Measurements from ENCODE around the gene RPL13A. TPM values are rescaled to one million over a fixed set of nuclear protein-coding genes. Genes with fewer than 3 reads are reported as not detected.

Gene RPL13A
- polyA plus RNA-seq, 1 experiment: 2,322 TPM

GRCh38 chr19:49514151-49514550 is 26.7 kb downstream of the RPL13A start:
- DNase-seq (ENCODE audit: low read depth): no peak
- H3K36me3 ChIP-seq (ENCODE audit: control insufficient read depth, insufficient read depth, low read length): no peaks in the 10 kb centered on the region
- ChIA-PET CTCF (interaction anchor here (1.3 to 2.8 kb wide), 4 partner anchors 14 to 56 kb away, joined by 4 to 11 read pairs (median 4); partner anchors contain the start of gene RCN3), POLR2A (no interaction called here)
- TF ChIP-seq CTCF (IDR thresholded peaks at IDR 0.05; ENCODE audit: insufficient read depth, low read depth, low read length): no peak
- no peak overlapping the region for H3K4me3 ChIP-seq (ENCODE audit: low read depth, low read length)
- no peaks in the 10 kb centered on the region for H3K27me3 ChIP-seq (ENCODE audit: control insufficient read depth, insufficient read depth, low read length)

GRCh38 chr19:49515767-49516166 is 28.4 kb downstream of the RPL13A start:
- H3K4me3 ChIP-seq (ENCODE audit: low read depth, low read length): no peak overlapping the region
- no peak for TF ChIP-seq CTCF (IDR thresholded peaks at IDR 0.05; ENCODE audit: insufficient read depth, low read depth, low read length)
- POLR2A ChIA-PET: interaction anchor here (0.6 kb wide), 1 partner anchor 218 kb away, joined by 4 read pairs; no protein-coding TSS in a partner anchor
- CTCF ChIA-PET: interaction anchor here (1.9 to 2.8 kb wide), 3 partner anchors 10 to 55 kb away, joined by 4 to 11 read pairs (median 8); no protein-coding TSS in a partner anchor
- no peaks in the 10 kb centered on the region for H3K36me3 ChIP-seq (ENCODE audit: control insufficient read depth, insufficient read depth, low read length)
- DNase-seq (ENCODE audit: low read depth): no peak
- H3K27me3 ChIP-seq (ENCODE audit: control insufficient read depth, insufficient read depth, low read length): no peaks in the 10 kb centered on the region

- Histone ChIP-seq H3K4me3 (ENCODE audit: low read depth, low read length) (no peak overlapping the region), H3K27me3 (ENCODE audit: control insufficient read depth, insufficient read depth, low read length) (no peaks in the 10 kb centered on the region), H3K36me3 (ENCODE audit: control insufficient read depth, insufficient read depth, low read length) (0 out of 2 replicates have a peak, but pooled peaks cover 1% of the 10 kb centered on the region)
- no peak for TF ChIP-seq CTCF (IDR thresholded peaks at IDR 0.05; ENCODE audit: insufficient read depth, low read depth, low read length)
- ChIA-PET POLR2A (no interaction called here), CTCF (no interaction called here)
- DNase-seq (ENCODE audit: low read depth): no peak
Measured at GRCh38 chr19:49518033-49518432, 30.6 kb downstream of the RPL13A start.

- ChIA-PET POLR2A (no interaction called here), CTCF (interaction anchor here (1.7 kb wide), 1 partner anchor 18 kb away, joined by 5 read pairs; no protein-coding TSS in a partner anchor)
- no peaks in the 10 kb centered on the region for H3K27me3 ChIP-seq (ENCODE audit: control insufficient read depth, insufficient read depth, low read length)
- no peak for TF ChIP-seq CTCF (IDR thresholded peaks at IDR 0.05; ENCODE audit: insufficient read depth, low read depth, low read length)
- no peak overlapping the region for H3K4me3 ChIP-seq (ENCODE audit: low read depth, low read length)
- no peak for DNase-seq (ENCODE audit: low read depth)
- peaks cover 4% of the 10 kb centered on the region; the same call in 1 of the 2 replicates for H3K36me3 ChIP-seq (ENCODE audit: control insufficient read depth, insufficient read depth, low read length)
Measured at GRCh38 chr19:49520705-49521319, 33.4 kb downstream of the RPL13A start.

- ChIA-PET POLR2A (no interaction called here), CTCF (no interaction called here)
- DNase-seq (ENCODE audit: low read depth): no peak
- no peak for TF ChIP-seq CTCF (IDR thresholded peaks at IDR 0.05; ENCODE audit: insufficient read depth, low read depth, low read length)
- Histone ChIP-seq H3K36me3 (ENCODE audit: control insufficient read depth, insufficient read depth, low read length) (peaks cover 6% of the 10 kb centered on the region; the same call in 1 of the 2 replicates), H3K27me3 (ENCODE audit: control insufficient read depth, insufficient read depth, low read length) (no peaks in the 10 kb centered on the region), H3K4me3 (ENCODE audit: low read depth, low read length) (no peak overlapping the region)
Measured at GRCh38 chr19:49524812-49525455, 37.5 kb downstream of the RPL13A start.

Data from BJ (cell line).